B cell (primary cell): ENCODE measurements around the gene ACAP3.

Experiments
- CTCF ChIP-seq: fragments of 200-600 bp; IDR thresholded peaks from one replicate; pipeline ENCODE4 v1.8.0; 2022; ENCODE audit warnings: antibody characterized with exemption, mild to moderate bottlenecking
- EZH2 ChIP-seq: IDR thresholded peaks from 2 replicates; pipeline ENCODE4 v1.6.1; 2012; ENCODE audit warnings: borderline replicate concordance, low read depth, mild to moderate bottlenecking, moderate library complexity, low read length; ENCODE audit not compliant: insufficient read depth, poor library complexity, severe bottlenecking

DNA sequence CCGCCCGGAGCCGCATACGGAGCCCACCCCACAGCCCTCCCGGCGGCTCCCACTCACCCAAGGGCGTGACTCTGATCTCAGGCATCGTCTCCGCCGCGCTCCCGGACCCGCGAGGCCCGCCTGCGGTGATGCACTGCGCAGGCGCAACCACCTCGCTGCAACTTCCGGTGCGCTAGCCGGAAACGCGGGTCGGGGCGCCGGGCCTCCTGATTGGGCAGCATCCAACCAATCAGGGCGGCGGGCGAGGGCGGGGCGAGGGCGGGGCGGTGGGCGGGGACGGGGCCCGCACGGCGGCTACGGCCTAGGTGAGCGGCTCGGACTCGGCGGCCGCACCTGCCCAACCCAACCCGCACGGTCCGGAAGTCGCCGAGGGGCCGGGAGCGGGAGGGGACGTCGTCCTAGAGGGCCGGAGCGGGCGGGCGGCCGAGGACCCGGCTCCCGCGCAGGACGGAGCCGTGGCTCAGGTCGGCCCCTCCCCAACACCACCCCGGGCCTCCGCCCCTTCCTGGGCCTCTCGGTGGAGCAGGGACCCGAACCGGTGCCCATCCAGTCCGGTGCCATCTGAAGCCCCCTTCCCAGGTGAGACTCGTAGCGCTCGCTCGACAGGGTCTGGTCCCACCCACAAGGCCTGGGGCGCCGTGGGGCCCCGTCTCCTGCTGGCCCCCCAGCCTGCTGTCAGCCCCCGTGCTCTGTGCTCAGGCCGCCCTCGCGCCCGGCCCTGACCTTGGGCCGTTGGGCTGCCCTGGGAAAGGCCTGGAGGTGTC, 17.0 kb upstream of the ACAP3 start, which contains the start of the genes CPTP and INTS11:
- TF ChIP-seq CTCF (no peak), EZH2 (no peak)
